Transverse colon (tissue), 4 donors: Measurements from ENCODE around the gene TMTC4. TPM values are rescaled to one million over a fixed set of nuclear protein-coding genes. Genes with fewer than 3 reads are reported as not detected.

ENCODE experiments used
- DNase-seq: peaks from one replicate; pipeline ENCODE4 v3.0.0-alpha.2; 2019
- H3K27ac ChIP-seq, 4 donors: fragments of 200-600 bp; sonication (generic); 2 replicates each; pipeline ENCODE4 v1.5.1; 2016 to 2018; ENCODE audit warnings: inconsistent platforms in 4 of 4
- H3K27me3 ChIP-seq: fragments of 200-600 bp; sonication (generic); 2 replicates; pipeline ENCODE4 v1.5.1; 2017; ENCODE audit warnings: inconsistent platforms
- H3K36me3 ChIP-seq, 4 donors: fragments of 200-600 bp; sonication (generic); 2 replicates each; pipeline ENCODE4 v1.5.1; 2017 to 2019; ENCODE audit warnings: inconsistent platforms in 4 of 4
- H3K4me1 ChIP-seq, 4 donors: fragments of 200-600 bp; sonication (generic); 2 replicates each; pipeline ENCODE4 v1.5.1; 2017 to 2020; ENCODE audit warnings: inconsistent platforms in 4 of 4
- H3K4me3 ChIP-seq, 4 donors: fragments of 200-600 bp; sonication (generic); 1 replicate in 1 of 4; 2 replicates in 3 of 4; pipeline versions ENCODE4 v1.5.1 to v1.6.1; 2017 to 2019; ENCODE audit warnings: inconsistent platforms in 4 of 4
- H3K9me3 ChIP-seq, 2 donors: fragments of 200-600 bp; sonication (generic); 2 replicates each; pipeline ENCODE4 v1.5.1; 2017 to 2019; ENCODE audit warnings: inconsistent platforms in 2 of 2
- CTCF ChIP-seq, 5 experiments: fragments of 200-600 bp in 3 of 5; fragments of 450-650 bp in 2 of 5; sonication (generic) in 3 of 5; IDR thresholded peaks; 1 replicate in 2 of 5; 2 replicates in 3 of 5; pipeline ENCODE4 v1.5.1; 2016 to 2017; ENCODE audit warnings: antibody characterized with exemption in 5 of 5, inconsistent platforms in 3 of 5, mild to moderate bottlenecking in 2 of 5, moderate library complexity in 1 of 5
- EP300 ChIP-seq: sonication (generic); formaldehyde crosslinking; IDR thresholded peaks from one replicate; pipeline ENCODE4 v1.6.1; 2017; ENCODE audit warnings: antibody characterized with exemption, low read depth
- POLR2A ChIP-seq: fragments of 450-650 bp; IDR thresholded peaks from one replicate; pipeline ENCODE4 v1.6.1; 2016; ENCODE audit warnings: antibody characterized with exemption, mild to moderate bottlenecking, moderate library complexity
- POLR2AphosphoS5 ChIP-seq, 3 donors: sonication (generic); formaldehyde crosslinking; IDR thresholded peaks; one replicate each; pipeline ENCODE4 v1.6.1; 2016; ENCODE audit warnings: antibody characterized with exemption in 3 of 3
- WGBS, 2 donors: methylation state at CpG; one replicate each; pipeline ENCODE4 v1.1.5; 2018; ENCODE audit warnings: low coverage in 1 of 2; 5-methylcytosine and 5-hydroxymethylcytosine counted together
- in situ Hi-C, 4 donors: fragments of 200-750 bp; cut with MboI; loops; one replicate each; pipeline versions ENCODE4 v1.15.0 to v1.15.1; 2017; ENCODE audit warnings: low sequenced_read_pairs in 3 of 4, low pct_ligation_motif_present in 1 of 4, low pct_unique_long_range_greater_than_20kb in 1 of 4
- intact Hi-C: fragments of 100-400 bp; cut with DNase I; formaldehyde crosslinking; loops from one replicate; pipeline ENCODE4 v1.15.1; 2023; ENCODE audit warnings: low total_unique reads
- total RNA-seq, 4 donors: library from RNA; depleted of rRNA; stranded (reverse); fragments of >200 nt; gene quantifications; one replicate each; pipeline ENCODE4 v1.1.0, GENCODE V29; 2016

The TMTC4 gene
- total RNA-seq, 4 donors from 2014 or later: 19.5 to 136 (median 30.0) TPM

DNA sequence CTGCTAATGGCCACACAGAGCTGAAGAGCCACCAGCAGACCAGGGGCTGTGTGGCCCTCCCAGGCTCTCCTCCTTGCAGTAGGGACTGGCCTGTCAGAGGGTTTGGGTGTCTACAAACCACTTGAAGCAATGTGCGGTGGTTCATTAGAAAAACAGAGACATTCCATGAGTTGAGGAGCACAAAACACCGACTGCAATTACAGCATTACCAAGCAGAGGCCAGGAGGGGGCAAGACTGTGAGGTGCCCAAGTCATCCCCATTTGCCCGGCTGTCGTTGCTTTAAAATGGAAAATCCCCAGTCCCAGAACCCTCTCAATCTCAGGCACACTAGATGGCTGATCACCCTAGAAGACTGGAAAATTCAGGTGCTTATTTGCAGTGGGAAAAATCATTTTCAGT, 15.0 kb downstream of the TMTC4 start:
- Histone ChIP-seq H3K4me3 (no peak overlapping the region), H3K27ac (no peak overlapping the region), H3K9me3 (no peaks in the 10 kb centered on the region), H3K27me3 (no peaks in the 10 kb centered on the region), H3K4me1 (no peaks in the 10 kb centered on the region), H3K36me3 (peaks cover 0 to 30% (median 5%) of the 10 kb centered on the region in 4 donors)
- TF ChIP-seq EP300 (no peak), CTCF (IDR thresholded peaks at IDR 0.05) (no peak), POLR2A (no peak), POLR2AphosphoS5 (IDR thresholded peaks at IDR 0.05) (no peak)
- WGBS, 2 donors: 93% methylated on average over 4 of the region's 4 CpGs; no CpG with 5 or more reads in 1 of the 2 donors
- in situ Hi-C loops: no loop called here
- intact Hi-C loops: no loop called here
- DNase-seq: no peak

GRCh38 chr13:100658363-100658762, 16.2 kb downstream of the TMTC4 start:
- Histone ChIP-seq H3K4me1 (no peaks in the 10 kb centered on the region), H3K27ac (no peak overlapping the region), H3K9me3 (no peaks in the 10 kb centered on the region), H3K4me3 (no peak overlapping the region), H3K27me3 (no peaks in the 10 kb centered on the region), H3K36me3 (peaks cover 0 to 23% (median 3%) of the 10 kb centered on the region in 4 donors)
- DNase-seq: no peak
- TF ChIP-seq EP300 (no peak), POLR2A (no peak), POLR2AphosphoS5 (IDR thresholded peaks at IDR 0.05) (no peak), CTCF (IDR thresholded peaks at IDR 0.05) (no peak)
- in situ Hi-C loops: no loop called here
- intact Hi-C loops: no loop called here
- 0 to 42% methylated on average over 1 to 2 of the region's 2 CpGs for WGBS, 2 donors

GRCh38 chr13:100657881-100658315, 16.7 kb downstream of the TMTC4 start:
- Histone ChIP-seq H3K27me3 (no peaks in the 10 kb centered on the region), H3K9me3 (no peaks in the 10 kb centered on the region), H3K4me1 (no peaks in the 10 kb centered on the region), H3K27ac (no peak overlapping the region), H3K4me3 (no peak overlapping the region), H3K36me3 (peaks cover 0 to 22% (median 2%) of the 10 kb centered on the region in 4 donors)
- in situ Hi-C loops (no loop called here), intact Hi-C loops (no loop called here)
- WGBS, 2 donors: 89 to 95% methylated on average over 4 to 5 of the region's 5 CpGs
- DNase-seq: no peak
- TF ChIP-seq POLR2AphosphoS5 (IDR thresholded peaks at IDR 0.05) (no peak), EP300 (no peak), CTCF (IDR thresholded peaks at IDR 0.05) (no peak), POLR2A (no peak)

GRCh38 chr13:100652510-100652909, 22.1 kb downstream of the TMTC4 start:
- 90 to 100% methylated on average over 1 to 2 of the region's 2 CpGs for WGBS, 2 donors
- Histone ChIP-seq H3K36me3 (peaks cover 0 to 5% (median 0%) of the 10 kb centered on the region in 4 donors), H3K4me1 (no peaks in the 10 kb centered on the region), H3K27me3 (no peaks in the 10 kb centered on the region), H3K27ac (no peak overlapping the region), H3K4me3 (no peak overlapping the region), H3K9me3 (no peaks in the 10 kb centered on the region)
- TF ChIP-seq EP300 (no peak), CTCF (IDR thresholded peaks at IDR 0.05) (no peak), POLR2AphosphoS5 (IDR thresholded peaks at IDR 0.05) (no peak), POLR2A (no peak)
- no peak for DNase-seq
- in situ Hi-C loops: no loop called here
- intact Hi-C loops: no loop called here
